ENCODE results near the gene ARHGAP32. TPM values are rescaled to one million over a fixed set of nuclear protein-coding genes. Genes with fewer than 3 reads are reported as not detected.
A peak's percentile ranks its signal among the peaks of the same experiment; 100 is the strongest.
"Not testable (repeated sequence)": the region's sequence is repeated elsewhere in the genome, so short reads cannot be mapped to it uniquely, and the experiment has no call there.

The ARHGAP32 gene
- total RNA-seq, 6 donors from 2014 or later, result 19.9 to 51.3 (median 29.5) TPM

DNA sequence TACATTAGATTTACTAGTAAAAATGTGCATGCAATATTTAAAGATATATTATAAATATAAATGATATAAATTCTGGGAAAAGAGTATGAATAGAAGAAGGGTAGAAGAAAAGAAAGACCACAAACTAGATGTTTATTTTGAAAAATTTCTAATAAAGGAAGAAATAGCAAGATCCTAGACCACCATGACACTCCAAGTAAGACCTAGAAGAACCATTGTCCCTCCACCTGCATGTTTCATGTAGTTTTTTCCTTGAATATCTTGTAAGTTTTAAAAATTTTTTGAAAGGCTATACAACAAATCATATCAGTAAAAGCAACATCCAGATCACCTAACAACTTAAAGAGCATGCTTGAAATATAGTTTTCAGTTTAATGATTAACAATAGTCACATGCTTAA, 46.8 kb downstream of the ARHGAP32 start:
- TF ChIP-seq POLR2A (IDR thresholded peaks at IDR 0.05), result no peak
- TF ChIP-seq EP300 (IDR thresholded peaks at IDR 0.05), result no peak
- TF ChIP-seq, protein P1, sequence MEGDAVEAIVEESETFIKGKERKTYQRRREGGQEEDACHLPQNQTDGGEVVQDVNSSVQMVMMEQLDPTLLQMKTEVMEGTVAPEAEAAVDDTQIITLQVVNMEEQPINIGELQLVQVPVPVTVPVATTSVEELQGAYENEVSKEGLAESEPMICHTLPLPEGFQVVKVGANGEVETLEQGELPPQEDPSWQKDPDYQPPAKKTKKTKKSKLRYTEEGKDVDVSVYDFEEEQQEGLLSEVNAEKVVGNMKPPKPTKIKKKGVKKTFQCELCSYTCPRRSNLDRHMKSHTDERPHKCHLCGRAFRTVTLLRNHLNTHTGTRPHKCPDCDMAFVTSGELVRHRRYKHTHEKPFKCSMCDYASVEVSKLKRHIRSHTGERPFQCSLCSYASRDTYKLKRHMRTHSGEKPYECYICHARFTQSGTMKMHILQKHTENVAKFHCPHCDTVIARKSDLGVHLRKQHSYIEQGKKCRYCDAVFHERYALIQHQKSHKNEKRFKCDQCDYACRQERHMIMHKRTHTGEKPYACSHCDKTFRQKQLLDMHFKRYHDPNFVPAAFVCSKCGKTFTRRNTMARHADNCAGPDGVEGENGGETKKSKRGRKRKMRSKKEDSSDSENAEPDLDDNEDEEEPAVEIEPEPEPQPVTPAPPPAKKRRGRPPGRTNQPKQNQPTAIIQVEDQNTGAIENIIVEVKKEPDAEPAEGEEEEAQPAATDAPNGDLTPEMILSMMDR (IDR thresholded peaks at IDR 0.05), result no peak
- no peak for TF ChIP-seq POLR2AphosphoS5 (IDR thresholded peaks at IDR 0.05)
- ATAC-seq (ENCODE audit: low FRiP score in 2 of 2) (no peak), DNase-seq (no peak)
- no peaks in the 10 kb centered on the region for H3K36me3 ChIP-seq
- H3K27me3 ChIP-seq, result no peaks in the 10 kb centered on the region
- H3K4me3 ChIP-seq, result no peak overlapping the region
- H3K4me1 ChIP-seq, result no peaks in the 10 kb centered on the region
- H3K9me3 ChIP-seq, result peaks cover 0 to 3% (median 0%) of the 10 kb centered on the region in 4 donors
- H3K27ac ChIP-seq, result no peak overlapping the region

DNA sequence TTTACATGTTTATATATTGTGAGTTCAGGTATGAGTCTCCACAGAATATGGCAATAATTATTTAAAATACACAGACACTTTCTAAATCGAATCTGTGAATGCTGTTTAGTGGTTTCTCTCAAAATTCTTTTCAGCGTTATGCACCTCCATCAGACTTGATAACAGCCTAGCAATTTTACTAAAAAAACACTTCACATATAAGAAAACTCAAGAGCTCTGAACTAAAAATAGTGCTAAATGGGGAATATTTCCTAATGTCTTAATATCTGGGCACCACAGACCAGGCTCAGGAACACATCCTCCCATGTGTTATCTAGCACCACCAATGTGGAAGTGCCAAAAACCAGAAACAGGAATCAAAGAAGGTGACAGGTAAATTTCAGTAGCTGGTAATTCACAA, 47.9 kb downstream of the ARHGAP32 start:
- Histone ChIP-seq H3K27me3 (no peaks in the 10 kb centered on the region), H3K36me3 (no peaks in the 10 kb centered on the region), H3K4me3 (no peak overlapping the region), H3K27ac (no peak overlapping the region), H3K9me3 (no peaks in the 10 kb centered on the region), H3K4me1 (no peaks in the 10 kb centered on the region)
- 66 to 69% methylated on average over 2 of the region's 2 CpGs for WGBS, 2 donors
- TF ChIP-seq, protein P1 (IDR thresholded peaks at IDR 0.05), result no peak
- TF ChIP-seq POLR2AphosphoS5 (IDR thresholded peaks at IDR 0.05) (no peak), EP300 (IDR thresholded peaks at IDR 0.05) (no peak), POLR2A (IDR thresholded peaks at IDR 0.05) (no peak)
- no peak for DNase-seq
- no peak for ATAC-seq (ENCODE audit: low FRiP score in 2 of 2)

DNA sequence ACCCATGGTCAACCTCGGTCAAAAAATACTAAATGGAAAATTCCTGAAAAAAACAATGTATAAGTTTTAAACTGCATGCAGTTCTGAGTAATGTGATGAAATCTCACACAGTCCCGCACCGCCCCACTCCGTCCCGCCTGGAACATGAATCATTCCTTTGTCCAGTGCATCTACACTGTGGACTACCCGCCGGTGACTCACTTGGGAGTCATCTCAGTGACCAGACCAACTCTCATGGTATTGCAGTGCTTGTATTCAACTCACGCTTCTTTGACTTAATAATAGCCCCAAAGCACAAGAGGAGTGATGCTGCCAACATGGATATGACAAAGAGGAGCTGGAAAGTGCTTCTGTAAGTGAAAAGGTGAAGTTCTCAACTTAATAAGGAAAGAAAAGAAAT, 48.8 kb downstream of the ARHGAP32 start:
- Histone ChIP-seq H3K27ac (no peak overlapping the region), H3K9me3 (no peaks in the 10 kb centered on the region), H3K4me3 (no peak overlapping the region), H3K36me3 (no peaks in the 10 kb centered on the region), H3K4me1 (no peaks in the 10 kb centered on the region), H3K27me3 (no peaks in the 10 kb centered on the region)
- peak; percentile 73 to 98 for ATAC-seq (ENCODE audit: low FRiP score in 2 of 2)
- peak; percentile 13 to 40 for TF ChIP-seq POLR2AphosphoS5 (IDR thresholded peaks at IDR 0.05)
- TF ChIP-seq, protein P1 (IDR thresholded peaks at IDR 0.05), result no peak
- DNase-seq, result peak; percentile 15 to 72
- WGBS, 2 donors, result 89 to 92% methylated on average over 8 of the region's 8 CpGs

DNA sequence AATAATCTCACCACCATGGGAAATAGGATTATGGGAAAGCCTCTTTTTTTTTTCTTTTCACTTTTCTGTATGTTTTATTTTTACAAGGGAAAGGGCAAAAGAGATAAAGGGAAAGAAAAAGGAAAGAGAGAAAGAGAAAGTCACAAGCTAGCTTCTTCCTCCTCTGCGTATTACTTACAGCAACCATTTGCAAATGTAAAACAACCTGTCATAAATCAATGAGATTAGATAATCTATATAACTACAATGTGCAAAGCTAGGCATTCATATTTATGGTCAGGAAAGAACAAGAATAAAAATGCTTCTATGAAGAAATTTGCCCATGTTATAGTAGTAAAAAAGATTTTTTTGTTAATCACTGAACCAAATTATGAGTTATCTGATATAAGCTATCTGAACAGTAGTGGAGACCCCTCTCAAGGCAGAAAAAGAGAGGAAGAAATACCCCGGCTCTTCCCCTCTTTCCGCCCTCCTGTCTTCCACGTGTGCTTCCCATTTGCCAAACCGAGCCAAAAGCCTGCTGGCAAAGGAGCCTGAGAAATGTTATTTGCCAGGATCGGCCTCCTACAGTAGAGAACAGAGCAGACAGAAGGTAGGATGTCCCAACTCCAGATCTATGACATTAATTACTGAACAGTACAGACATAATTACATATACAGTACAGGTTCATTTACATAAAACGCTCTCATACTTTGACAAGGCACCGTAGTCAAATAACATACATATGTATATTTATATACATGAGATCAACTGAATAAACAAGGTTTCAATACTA, 50.2 kb downstream of the ARHGAP32 start:
- H3K9me3 ChIP-seq, result no peaks in the 10 kb centered on the region
- H3K4me1 ChIP-seq, result no peaks in the 10 kb centered on the region
- TF ChIP-seq POLR2A (IDR thresholded peaks at IDR 0.05) (no peak), POLR2AphosphoS5 (IDR thresholded peaks at IDR 0.05) (no peak), EP300 (IDR thresholded peaks at IDR 0.05) (no peak)
- TF ChIP-seq, protein P1 (IDR thresholded peaks at IDR 0.05), result no peak
- no peaks in the 10 kb centered on the region for H3K36me3 ChIP-seq
- H3K27ac ChIP-seq, result no peak overlapping the region
- WGBS, 2 donors, result 90 to 91% methylated on average over 8 of the region's 8 CpGs
- DNase-seq (no peak), ATAC-seq (ENCODE audit: low FRiP score in 2 of 2) (no peak)
- H3K27me3 ChIP-seq, result no peaks in the 10 kb centered on the region
- H3K4me3 ChIP-seq, result no peak overlapping the region

DNA sequence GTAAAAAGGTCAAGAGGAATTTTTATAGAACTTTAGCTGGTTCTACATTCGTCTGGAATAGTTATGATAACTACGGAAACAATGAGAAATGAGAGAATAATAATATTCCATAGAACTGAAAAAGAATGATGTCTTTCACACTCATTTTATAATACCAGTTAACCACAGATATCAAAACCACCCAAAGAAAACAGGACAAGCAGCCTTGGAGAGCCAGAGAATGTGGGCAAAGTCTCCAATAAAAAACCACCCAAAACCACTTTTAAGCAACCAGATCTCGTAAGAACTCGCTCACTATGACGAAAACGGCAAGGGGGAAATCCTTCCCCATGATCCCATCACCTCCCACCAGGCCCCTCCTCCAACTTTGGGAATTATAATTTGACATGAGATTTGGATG, 60.8 kb downstream of the ARHGAP32 start:
- no peaks in the 10 kb centered on the region for H3K36me3 ChIP-seq
- 89 to 90% methylated on average over 6 of the region's 6 CpGs for WGBS, 2 donors
- no peak overlapping the region for H3K4me3 ChIP-seq
- no peaks in the 10 kb centered on the region for H3K27me3 ChIP-seq
- no peak for DNase-seq
- H3K4me1 ChIP-seq, result no peaks in the 10 kb centered on the region
- H3K27ac ChIP-seq, result no peak overlapping the region
- no peak for ATAC-seq (ENCODE audit: low FRiP score in 2 of 2)
- TF ChIP-seq POLR2A (IDR thresholded peaks at IDR 0.05) (no peak), EP300 (IDR thresholded peaks at IDR 0.05) (no peak), POLR2AphosphoS5 (IDR thresholded peaks at IDR 0.05) (no peak)
- TF ChIP-seq, protein P1 (IDR thresholded peaks at IDR 0.05), result no peak
- no peaks in the 10 kb centered on the region for H3K9me3 ChIP-seq

DNA sequence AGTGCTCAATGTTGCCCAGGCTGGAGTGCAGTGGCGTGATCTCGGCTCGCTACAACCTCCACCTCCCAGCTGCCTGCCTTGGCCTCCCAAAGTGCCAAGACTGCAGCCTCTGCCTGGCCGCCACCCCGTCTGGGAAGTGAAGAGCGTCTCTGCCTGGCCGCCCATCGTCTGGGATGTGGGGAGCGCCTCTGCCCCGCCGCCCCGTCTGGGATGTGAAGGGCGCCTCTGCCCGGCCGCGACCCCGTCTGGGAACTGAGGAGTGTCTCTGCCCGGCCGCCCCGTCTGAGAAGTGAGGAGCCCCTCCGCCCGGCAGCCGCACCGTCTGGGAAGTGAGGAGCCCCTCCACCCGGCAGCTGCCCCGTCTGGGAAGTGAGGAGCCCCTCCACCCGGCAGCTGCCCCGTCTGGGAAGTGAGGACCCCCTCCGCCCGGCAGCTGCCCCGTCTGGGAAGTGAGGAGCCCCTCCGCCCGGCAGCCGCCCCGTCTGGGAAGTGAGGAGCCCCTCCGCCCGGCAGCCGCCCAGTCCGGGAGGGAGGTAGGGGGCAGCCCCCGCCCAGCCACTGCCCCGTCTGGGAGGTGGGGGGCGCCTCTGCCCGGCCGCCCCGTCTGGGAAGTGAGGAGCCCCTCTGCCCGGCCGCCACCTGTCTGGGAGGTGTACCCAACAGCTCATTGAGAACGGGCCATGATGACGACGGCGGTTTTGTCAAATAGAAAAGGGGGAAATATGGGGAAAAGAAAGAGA, 63.1 kb downstream of the ARHGAP32 start:
- not testable (repeated sequence) for H3K9me3 ChIP-seq; H3K4me3 ChIP-seq; H3K27ac ChIP-seq; H3K4me1 ChIP-seq; H3K27me3 ChIP-seq; H3K36me3 ChIP-seq; ATAC-seq (ENCODE audit: low FRiP score in 2 of 2)
- peak in 1 of 2 donors; percentile 77 for DNase-seq
- 95 to 96% methylated on average over 9 to 25 of the region's 51 CpGs for WGBS, 2 donors

All from upper lobe of left lung (tissue), 6 donors.